SU-DHL-6 (cell line): ENCODE measurements around the gene SMIM10.

ENCODE experiments used
- H2AFZ ChIP-seq: fragments of 200-600 bp; sonication (generic); 2 replicates; pipeline ENCODE4 v1.6.1; 2014; ENCODE audit warnings: low read depth, mild to moderate bottlenecking, moderate library complexity, mixed read lengths, antibody characterized with exemption, low read length; ENCODE audit not compliant: severe bottlenecking
- H3F3A ChIP-seq: fragments of 200-600 bp; shearing (Covaris generic); 2 replicates; pipeline ENCODE4 v1.6.0; 2016; ENCODE audit warnings: antibody characterized with exemption, mild to moderate bottlenecking; ENCODE audit not compliant: insufficient read depth
- H3K27ac ChIP-seq: fragments of 200-600 bp; sonication (generic); 2 replicates; pipeline ENCODE4 v1.5.1; 2016; ENCODE audit warnings: low read depth, mild to moderate bottlenecking, low read length, moderate library complexity, mixed read lengths
- H3K27me3 ChIP-seq: fragments of 200-600 bp; sonication (generic), shearing (Covaris generic); 2 replicates; pipeline ENCODE4 v1.6.0; 2014; ENCODE audit warnings: mild to moderate bottlenecking, low read length
- H3K36me3 ChIP-seq: fragments of 200-600 bp; sonication (generic); 2 replicates; pipeline ENCODE4 v1.6.1; 2014; ENCODE audit warnings: mild to moderate bottlenecking, low read length, mixed read lengths
- H3K4me2 ChIP-seq: fragments of 300-600, 200-600 bp; shearing (Covaris generic), sonication (generic); 2 replicates; pipeline ENCODE4 v1.6.0; 2014; ENCODE audit warnings: low read length, low read depth, mild to moderate bottlenecking; ENCODE audit not compliant: poor library complexity, severe bottlenecking
- H3K4me3 ChIP-seq: fragments of 200-600 bp; sonication (generic); 2 replicates; pipeline ENCODE4 v1.5.1; 2014; ENCODE audit warnings: antibody characterized with exemption, low read length, mild to moderate bottlenecking, mixed read lengths; ENCODE audit not compliant: insufficient read depth, poor library complexity, severe bottlenecking
- H3K79me2 ChIP-seq: fragments of 200-600 bp; sonication (generic); 2 replicates; pipeline ENCODE4 v1.6.1; 2014; ENCODE audit warnings: mild to moderate bottlenecking, low read length, moderate library complexity; ENCODE audit not compliant: insufficient read depth
- H3K9ac ChIP-seq: fragments of 200-600 bp; sonication (generic); 2 replicates; pipeline ENCODE4 v1.7.0; 2014; ENCODE audit warnings: mild to moderate bottlenecking, low read length
- H3K9me2 ChIP-seq: fragments of 200-600 bp; sonication (generic); replicated peaks from 2 replicates; pipeline ENCODE4 v1.6.1; 2014; ENCODE audit warnings: low read length; ENCODE audit not compliant: insufficient read depth
- H3K9me3 ChIP-seq: fragments of 200-600 bp; sonication (generic); 2 replicates; pipeline ENCODE4 v1.6.1; 2014; ENCODE audit warnings: low read length, mixed read lengths; ENCODE audit not compliant: insufficient read depth
- H4K20me1 ChIP-seq: fragments of 200-600 bp; sonication (generic); 2 replicates; pipeline ENCODE4 v1.6.1; 2014; ENCODE audit warnings: low read depth, mild to moderate bottlenecking, antibody characterized with exemption, low read length, moderate library complexity, mixed read lengths
- CTCF ChIP-seq: fragments of 200-600 bp; sonication (generic); IDR thresholded peaks from one replicate; pipeline ENCODE4 v1.5.1; 2017; ENCODE audit warnings: antibody characterized with exemption, mild to moderate bottlenecking, low read length, moderate library complexity; ENCODE audit not compliant: insufficient read depth, poor library complexity, severe bottlenecking
- EZH2phosphoT487 ChIP-seq: fragments of 200-600 bp; sonication (generic), shearing (Covaris generic); conservative IDR thresholded peaks from 2 replicates; pipeline ENCODE4 v1.6.1; 2018; ENCODE audit warnings: mild to moderate bottlenecking, antibody characterized with exemption, low read length, moderate library complexity, mixed read lengths

Gene SMIM10

GRCh38 chrX:134998246-134998645 lies 7.5 kb downstream of the SMIM10 start:
- H3K9ac ChIP-seq: no peak overlapping the region
- no peak overlapping the region for H3K4me2 ChIP-seq
- TF ChIP-seq CTCF (no peak), EZH2phosphoT487 (no peak)

GRCh38 chrX:134999469-134999868 lies 8.7 kb downstream of the SMIM10 start:
- Histone ChIP-seq H3K4me2 (no peak overlapping the region), H3K27me3 (no peaks in the 10 kb centered on the region), H3K27ac (no peak overlapping the region)

More at GRCh38 chrX:134998246-134998645, 7.5 kb downstream of the SMIM10 start:
- H3K4me3 ChIP-seq: no peak overlapping the region
- no peaks in the 10 kb centered on the region for H3K9me3 ChIP-seq
- H3K27me3 ChIP-seq: no peaks in the 10 kb centered on the region
- no peaks in the 10 kb centered on the region for H3K79me2 ChIP-seq
- H3K9me2 ChIP-seq: no peaks in the 10 kb centered on the region
- H4K20me1 ChIP-seq: no peaks in the 10 kb centered on the region
- no peaks in the 10 kb centered on the region for H3K36me3 ChIP-seq
- H2AFZ ChIP-seq: no peak overlapping the region
- H3K27ac ChIP-seq: no peak overlapping the region
- no peaks in the 10 kb centered on the region for H3F3A ChIP-seq

GRCh38 chrX:135000516-135000915 lies 9.7 kb downstream of the SMIM10 start:
- no peak overlapping the region for H3K27ac ChIP-seq
- H3K9me2 ChIP-seq: no peaks in the 10 kb centered on the region
- H3K9ac ChIP-seq: no peak overlapping the region
- H3K79me2 ChIP-seq: no peaks in the 10 kb centered on the region
- no peaks in the 10 kb centered on the region for H3K36me3 ChIP-seq
- no peak overlapping the region for H2AFZ ChIP-seq
- no peak overlapping the region for H3K4me3 ChIP-seq
- no peaks in the 10 kb centered on the region for H4K20me1 ChIP-seq
- no peaks in the 10 kb centered on the region for H3F3A ChIP-seq
- no peaks in the 10 kb centered on the region for H3K9me3 ChIP-seq
- no peak for TF ChIP-seq CTCF
- no peak for TF ChIP-seq EZH2phosphoT487
- H3K27me3 ChIP-seq: no peaks in the 10 kb centered on the region
- no peak overlapping the region for H3K4me2 ChIP-seq

More at GRCh38 chrX:134999469-134999868, 8.7 kb downstream of the SMIM10 start:
- H3K9me3 ChIP-seq: no peaks in the 10 kb centered on the region
- H3K79me2 ChIP-seq: no peaks in the 10 kb centered on the region
- H3K36me3 ChIP-seq: no peaks in the 10 kb centered on the region
- H3K4me3 ChIP-seq: no peak overlapping the region
- H3K9me2 ChIP-seq: no peaks in the 10 kb centered on the region
- H2AFZ ChIP-seq: no peak overlapping the region
- TF ChIP-seq CTCF (no peak), EZH2phosphoT487 (no peak)
- H3F3A ChIP-seq: no peaks in the 10 kb centered on the region
- H4K20me1 ChIP-seq: no peaks in the 10 kb centered on the region
- no peak overlapping the region for H3K9ac ChIP-seq
